Stimulated activated CD8-positive, alpha-beta memory T cell treated with anti-CD3 and anti-CD28 coated beads, Interleukin-2, amount 100 ng/mL, for 1 hour (primary cell): ENCODE data around the gene HEATR3.
"Not testable (repeated sequence)": the region's sequence is repeated elsewhere in the genome, so short reads cannot be mapped to it uniquely, and the experiment has no call there.

Experiments
- DNase-seq, 2 donors: peaks; one replicate each; pipeline ENCODE4 v3.0.0-alpha.2; 2020; ENCODE audit warnings: low read depth in 2 of 2

Gene HEATR3

DNA sequence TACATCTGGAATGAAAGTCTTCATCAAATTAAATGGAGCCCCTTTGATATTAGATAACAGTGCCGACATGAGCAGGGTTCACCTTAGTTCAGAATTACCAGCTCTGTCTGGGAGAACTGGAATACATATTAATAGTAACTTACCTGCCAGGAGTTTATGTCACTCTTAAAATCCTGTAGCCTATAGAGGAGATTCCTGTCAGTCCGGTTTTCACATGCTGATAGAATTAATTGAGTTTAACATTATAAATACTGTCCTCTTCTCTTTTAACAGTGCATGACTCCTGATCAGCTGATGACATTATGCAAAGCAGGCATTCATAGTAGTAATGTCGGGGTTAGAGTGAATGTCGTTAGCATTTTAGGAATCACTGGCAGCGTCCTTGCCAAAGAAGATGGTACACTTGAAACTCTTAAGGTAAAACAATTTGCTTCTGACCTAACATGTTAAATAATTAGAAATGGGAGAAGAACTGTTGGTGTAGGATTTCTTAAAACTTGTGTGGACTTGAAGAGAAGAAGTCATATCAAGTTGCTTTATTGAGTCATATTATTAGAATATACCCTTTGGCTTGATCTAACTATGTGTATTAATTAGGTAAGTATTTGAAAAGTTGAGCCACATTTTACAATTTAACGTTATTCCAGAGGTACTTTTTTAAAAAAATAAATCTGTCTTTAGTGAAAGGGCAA is 34.3 kb downstream of the HEATR3 start:
- no peak for DNase-seq

GRCh38 chr16:50102051-50102746 is 36.4 kb downstream of the HEATR3 start:
- DNase-seq = no peak

- no peak for DNase-seq
These were observed 38.0 kb downstream of the HEATR3 start for GRCh38 chr16:50103764-50104163.

- DNase-seq = no peak
These were observed 48.8 kb downstream of the HEATR3 start for GRCh38 chr16:50114357-50115129.

- DNase-seq = no peak
These were observed 54.9 kb downstream of the HEATR3 start for GRCh38 chr16:50120711-50121110.

- DNase-seq = no peak
These were observed 55.5 kb downstream of the HEATR3 start for GRCh38 chr16:50121278-50121677.

DNA sequence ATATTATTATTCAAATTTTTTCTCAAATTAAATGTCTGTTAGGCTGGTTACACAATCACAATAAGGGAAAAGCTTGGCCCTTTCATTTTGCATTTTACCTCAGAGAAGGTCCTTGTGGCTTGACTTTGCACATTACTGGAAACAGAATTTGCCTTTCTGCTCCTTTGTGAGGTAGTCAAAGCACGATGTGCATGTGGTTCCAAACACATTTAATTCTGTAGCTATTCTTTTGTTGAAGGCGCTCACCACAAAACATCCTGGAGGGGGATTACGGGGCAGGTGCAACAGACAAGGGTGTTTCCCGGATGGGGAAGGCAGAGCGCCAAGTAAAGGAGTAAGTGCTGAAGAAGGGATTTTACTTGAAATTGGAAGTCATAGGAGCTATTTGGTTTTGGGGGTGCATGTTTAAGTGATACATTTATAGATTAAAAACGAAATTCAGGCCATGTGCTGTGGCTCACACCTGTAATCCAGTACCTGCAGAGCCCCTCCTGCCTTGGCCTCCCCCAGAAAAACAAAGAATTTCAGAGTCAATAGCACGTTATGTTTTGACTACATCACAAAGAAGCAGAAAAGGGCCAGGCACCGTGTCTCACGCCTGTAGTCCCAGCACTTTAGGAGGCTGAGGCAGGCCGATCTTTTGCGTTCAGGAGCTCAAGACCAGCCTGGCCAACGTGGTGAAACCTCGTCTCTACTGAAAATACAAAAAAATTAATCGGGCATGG is 56.1 kb downstream of the HEATR3 start:
- no peak for DNase-seq

- no peak for DNase-seq
These were observed 57.6 kb downstream of the HEATR3 start for GRCh38 chr16:50123417-50123816.

GRCh38 chr16:50124769-50125168 is 59.0 kb downstream of the HEATR3 start:
- no peak for DNase-seq

DNA sequence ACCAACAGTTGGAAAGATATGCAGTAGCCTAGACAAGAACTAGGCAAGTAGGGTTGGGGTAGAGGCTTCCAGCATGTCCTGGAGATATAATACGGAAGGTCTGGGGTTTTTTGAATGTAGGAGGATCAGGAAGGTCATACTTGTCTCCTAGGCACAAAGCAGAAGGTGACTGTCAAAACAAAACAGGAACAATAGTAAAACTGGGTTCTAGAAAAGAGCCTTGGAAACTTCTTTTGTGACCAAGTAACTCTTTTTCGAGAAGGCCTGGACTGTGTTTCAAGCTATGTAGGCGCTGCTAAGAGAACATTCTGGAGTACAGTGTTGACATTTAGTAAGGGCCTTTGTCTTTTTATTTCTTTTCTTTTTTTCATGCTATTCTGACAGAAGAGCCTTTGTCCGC is 60.4 kb downstream of the HEATR3 start:
- DNase-seq = no peak

GRCh38 chr16:50132571-50132970 is 66.8 kb downstream of the HEATR3 start:
- DNase-seq = not testable (repeated sequence)

GRCh38 chr16:50133214-50133613 is 67.4 kb downstream of the HEATR3 start:
- DNase-seq = no peak

DNA sequence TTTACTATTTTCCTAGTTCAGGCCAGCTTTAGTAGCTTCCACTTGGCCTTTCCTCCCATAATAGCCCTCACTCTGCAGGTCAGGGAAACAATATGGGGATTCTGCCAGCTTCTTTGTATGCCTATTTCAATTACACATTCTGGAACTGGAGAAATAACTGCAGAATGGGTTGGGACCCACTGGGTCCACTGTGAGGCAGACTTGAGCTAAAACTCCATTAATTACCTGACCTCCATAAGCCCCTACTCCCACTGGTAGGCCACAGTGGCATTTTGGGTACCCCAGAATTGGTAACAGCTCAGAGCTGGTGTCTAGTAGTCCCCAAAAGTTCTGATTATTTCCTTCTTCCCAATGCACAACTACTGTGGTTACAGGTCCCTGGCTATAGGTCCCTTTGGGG is 70.6 kb downstream of the HEATR3 start:
- no peak for DNase-seq

- DNase-seq = no peak
These were observed 71.5 kb downstream of the HEATR3 start for GRCh38 chr16:50137268-50137667.

GRCh38 chr16:50139580-50139979 is 73.8 kb downstream of the HEATR3 start:
- DNase-seq = no peak

GRCh38 chr16:50144211-50144610 is 78.4 kb downstream of the HEATR3 start:
- DNase-seq = no peak

DNA sequence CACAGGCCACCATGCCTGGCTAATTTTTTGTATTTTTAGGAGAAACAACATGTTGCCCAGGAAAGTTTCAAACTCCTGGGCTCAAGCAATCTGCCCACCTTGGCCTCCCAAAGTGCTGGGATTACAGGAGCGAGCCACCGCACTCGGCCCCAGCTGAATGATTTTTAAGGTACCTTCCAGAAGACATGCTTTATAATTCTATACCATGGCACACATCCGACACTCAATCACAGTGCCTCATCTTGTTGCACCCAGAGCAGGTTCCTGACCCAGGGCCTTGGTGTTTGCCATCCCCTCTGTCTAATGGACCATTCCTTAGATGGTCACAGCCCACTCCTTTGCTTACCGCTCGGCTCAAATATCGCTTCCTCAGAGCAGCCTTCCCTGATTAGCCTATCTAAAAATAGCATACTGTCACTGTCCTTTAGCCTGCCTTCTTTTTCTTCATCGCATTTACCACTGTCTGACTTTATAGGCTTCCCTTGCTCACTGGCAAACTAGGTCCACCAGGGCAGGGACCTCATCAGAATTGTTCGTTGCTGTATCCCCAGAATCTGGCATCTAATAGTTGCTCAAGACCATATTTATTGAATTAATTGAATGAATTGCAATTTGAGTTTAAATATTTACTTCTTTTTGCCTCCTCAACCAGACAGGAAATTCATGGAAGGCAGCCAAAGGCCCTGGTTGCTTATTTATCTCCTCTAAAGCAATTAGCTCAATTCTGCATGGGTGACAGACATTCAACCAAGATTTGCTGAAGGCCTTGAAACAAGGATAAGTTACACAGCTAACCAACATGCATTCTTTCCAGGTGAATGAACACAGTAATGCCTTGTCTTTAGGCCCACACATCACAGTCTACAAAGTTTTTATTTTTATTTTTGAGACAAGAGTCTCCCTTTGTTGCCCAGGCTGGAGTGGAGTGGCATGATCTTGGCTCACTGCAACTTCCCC is 81.0 kb downstream of the HEATR3 start:
- no peak for DNase-seq

GRCh38 chr16:50151322-50151721 is 85.6 kb downstream of the HEATR3 start:
- DNase-seq = no peak

DNA sequence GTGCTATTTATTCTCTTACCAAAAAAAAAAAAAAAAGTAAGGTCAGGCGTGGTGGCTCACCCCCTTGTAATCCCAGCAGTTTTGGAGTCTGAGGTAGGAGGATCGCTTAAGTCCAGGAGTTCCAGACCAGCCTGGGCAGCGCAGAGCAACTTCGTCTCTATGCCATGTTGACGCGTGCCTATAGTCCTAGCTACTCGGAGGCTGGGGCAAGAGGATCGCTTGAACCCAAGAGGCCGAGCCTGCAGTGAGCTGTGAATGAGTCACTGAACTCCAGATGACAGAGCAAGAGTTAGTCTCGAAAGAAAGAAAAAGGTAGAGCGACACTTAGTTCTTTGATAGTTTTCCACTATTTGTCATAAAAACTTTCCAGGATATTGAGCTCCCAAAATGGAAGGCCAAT is 86.0 kb downstream of the HEATR3 start:
- DNase-seq = no peak

- peak; percentile 35 for DNase-seq
These were observed 86.6 kb downstream of the HEATR3 start for GRCh38 chr16:50152351-50152806.
